Ishikawa (cell line): ENCODE measurements around the gene TOMM34.

ENCODE experiments used
- CEBPB ChIP-seq: IDR thresholded peaks from 2 replicates; pipeline ENCODE4 v1.6.1; 2012
- CREB1 ChIP-seq: IDR thresholded peaks from 2 replicates; pipeline ENCODE4 v1.6.1; 2012; ENCODE audit warnings: low read depth
- EGR1 ChIP-seq: IDR thresholded peaks from 2 replicates; pipeline ENCODE4 v1.6.1; 2012
- EP300 ChIP-seq: IDR thresholded peaks from 2 replicates; pipeline ENCODE4 v1.6.1; 2012; ENCODE audit warnings: borderline replicate concordance
- FOXM1 ChIP-seq: IDR thresholded peaks from 2 replicates; pipeline ENCODE4 v1.6.1; 2012; ENCODE audit warnings: low read depth, borderline replicate concordance
- NFIC ChIP-seq: IDR thresholded peaks from 2 replicates; pipeline ENCODE4 v1.6.1; 2012
- RAD21 ChIP-seq: IDR thresholded peaks from 2 replicates; pipeline ENCODE4 v1.6.1; 2012; ENCODE audit warnings: low read depth
- REST ChIP-seq: IDR thresholded peaks from 2 replicates; pipeline ENCODE4 v1.6.1; 2012; ENCODE audit warnings: low read depth, mild to moderate bottlenecking
- TAF1 ChIP-seq: IDR thresholded peaks from 2 replicates; pipeline ENCODE4 v1.6.1; 2012; ENCODE audit warnings: low read depth, mild to moderate bottlenecking
- TCF12 ChIP-seq: IDR thresholded peaks from 2 replicates; pipeline ENCODE4 v1.6.1; 2012; ENCODE audit warnings: low read depth
- TEAD4 ChIP-seq: IDR thresholded peaks from 2 replicates; pipeline ENCODE4 v1.6.1; 2012
- USF1 ChIP-seq: IDR thresholded peaks from 2 replicates; pipeline ENCODE4 v1.6.1; 2012
- YY1 ChIP-seq: IDR thresholded peaks from 2 replicates; pipeline ENCODE4 v1.6.1; 2012; ENCODE audit warnings: low read depth
- ZBTB7A ChIP-seq: IDR thresholded peaks from 2 replicates; pipeline ENCODE4 v1.6.1; 2012; ENCODE audit warnings: low read depth
- TF ChIP-seq, protein P1 (sequence below): IDR thresholded peaks from 2 replicates; pipeline ENCODE4 v1.6.1; 2012

TOMM34 gene

GRCh38 chr20:44983093-44983674 lies 23.0 kb upstream of the TOMM34 start:
- TF ChIP-seq TEAD4 (no peak), EGR1 (no peak), TCF12 (no peak), YY1 (no peak), NFIC (no peak), CEBPB (no peak), RAD21 (no peak), EP300 (no peak), REST (no peak), FOXM1 (no peak), ZBTB7A (no peak), USF1 (no peak)
- TF ChIP-seq, protein P1, sequence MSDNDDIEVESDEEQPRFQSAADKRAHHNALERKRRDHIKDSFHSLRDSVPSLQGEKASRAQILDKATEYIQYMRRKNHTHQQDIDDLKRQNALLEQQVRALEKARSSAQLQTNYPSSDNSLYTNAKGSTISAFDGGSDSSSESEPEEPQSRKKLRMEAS: no peak

GRCh38 chr20:44981736-44982406 lies 21.7 kb upstream of the TOMM34 start:
- TF ChIP-seq ZBTB7A (no peak), USF1 (no peak), REST (no peak), NFIC (no peak), EGR1 (no peak), FOXM1 (no peak), RAD21 (no peak), TAF1 (no peak), TCF12 (no peak), YY1 (no peak), EP300 (no peak), CREB1 (no peak), CEBPB (no peak), TEAD4 (no peak)
- TF ChIP-seq, protein P1: no peak

DNA sequence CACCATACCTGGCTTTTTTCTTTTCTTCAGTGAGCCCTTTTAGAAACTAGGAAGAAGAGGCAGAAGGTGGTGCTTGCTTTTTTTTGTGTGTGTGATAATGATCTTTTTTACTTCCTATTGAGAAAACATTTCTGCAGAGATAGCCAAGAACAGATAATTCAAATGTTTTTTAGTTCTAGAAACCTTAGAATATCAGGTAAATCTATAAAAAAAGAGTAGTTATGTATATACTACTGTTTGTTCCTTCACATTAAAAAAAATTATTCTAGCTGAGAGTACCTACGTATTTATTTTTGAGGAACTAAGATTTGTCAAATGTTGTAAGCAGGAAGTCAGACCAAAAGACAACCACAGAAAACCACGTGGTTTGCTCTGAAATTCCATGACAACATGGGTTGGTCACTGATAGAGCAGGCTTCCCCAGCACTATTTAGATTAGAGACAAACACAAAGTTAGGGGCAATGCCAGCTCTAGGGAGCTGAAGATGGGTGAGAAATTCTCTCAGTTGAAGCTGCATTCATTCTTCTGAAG lies 19.0 kb upstream of the TOMM34 start:
- TF ChIP-seq TAF1 (no peak), RAD21 (no peak), EGR1 (no peak), CEBPB (no peak), NFIC (no peak), FOXM1 (no peak), TCF12 (no peak), YY1 (no peak), ZBTB7A (no peak), USF1 (no peak)

- TF ChIP-seq YY1 (no peak), CEBPB (no peak), EGR1 (no peak), CREB1 (no peak), TAF1 (no peak), TCF12 (no peak), EP300 (no peak)
Measured at GRCh38 chr20:44976698-44977097, 16.5 kb upstream of the TOMM34 start.

DNA sequence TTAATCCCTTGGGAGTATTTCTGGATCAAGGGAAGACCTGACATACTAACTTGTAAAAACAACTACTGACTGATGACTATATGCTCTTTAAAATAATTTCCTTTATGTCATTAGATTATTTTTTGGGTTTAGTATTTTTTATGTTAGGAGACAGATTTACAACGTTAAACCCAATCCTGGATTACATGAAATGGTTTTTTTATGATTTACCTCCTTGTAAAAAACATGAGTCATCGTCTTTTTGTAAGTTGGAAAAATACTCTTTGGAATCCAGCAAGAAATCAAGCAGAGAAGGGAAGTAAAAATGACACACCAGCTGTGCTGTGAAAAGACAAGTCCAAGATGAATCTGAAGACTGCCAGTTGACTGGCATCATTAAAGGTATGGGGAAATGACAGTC lies 12.9 kb upstream of the TOMM34 start:
- TF ChIP-seq NFIC: no peak
- TF ChIP-seq, protein P1: no peak
- no peak for TF ChIP-seq REST
